ENCODE results near the gene SEPTIN8.

Gene SEPTIN8

DNA sequence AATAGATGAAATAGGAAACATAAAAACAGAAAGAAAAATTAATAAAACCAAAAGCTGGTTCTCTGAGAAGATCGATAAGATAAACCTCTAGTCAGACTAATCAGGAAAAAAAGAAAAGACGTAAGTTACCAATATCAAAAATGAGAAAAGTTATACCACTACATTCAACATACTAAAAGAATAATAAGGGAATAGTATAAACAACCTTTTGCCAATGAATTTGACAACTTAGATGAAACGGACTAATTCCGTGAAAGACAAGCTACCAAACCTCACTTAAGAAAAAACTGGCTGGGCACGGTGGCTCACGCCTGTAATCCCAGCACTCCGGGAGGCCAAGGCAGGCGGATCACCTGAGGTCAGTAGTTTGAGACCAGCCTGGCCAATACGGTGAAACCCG is 47.1 kb downstream of the SEPTIN8 start:
- 90 to 91% methylated on average over 8 of the region's 10 CpGs for WGBS, 2 experiments (ENCODE audit: insufficient coverage in 2 of 2)
- H3K36me3 ChIP-seq (ENCODE audit: control insufficient read depth, insufficient read depth, low read length) = peaks cover 9% of the 10 kb centered on the region
- H3K4me3 ChIP-seq (ENCODE audit: extremely low read depth, insufficient read depth, low read length, poor library complexity, severe bottlenecking) = no peak overlapping the region
- no peaks in the 10 kb centered on the region for H3K4me1 ChIP-seq (ENCODE audit: control insufficient read depth, insufficient read depth, low read length, poor library complexity, severe bottlenecking)
- H3K9me3 ChIP-seq (ENCODE audit: control insufficient read depth, low read length) = no peaks in the 10 kb centered on the region
- H3K27ac ChIP-seq (ENCODE audit: low read depth, low read length, severe bottlenecking) = no peak overlapping the region

DNA sequence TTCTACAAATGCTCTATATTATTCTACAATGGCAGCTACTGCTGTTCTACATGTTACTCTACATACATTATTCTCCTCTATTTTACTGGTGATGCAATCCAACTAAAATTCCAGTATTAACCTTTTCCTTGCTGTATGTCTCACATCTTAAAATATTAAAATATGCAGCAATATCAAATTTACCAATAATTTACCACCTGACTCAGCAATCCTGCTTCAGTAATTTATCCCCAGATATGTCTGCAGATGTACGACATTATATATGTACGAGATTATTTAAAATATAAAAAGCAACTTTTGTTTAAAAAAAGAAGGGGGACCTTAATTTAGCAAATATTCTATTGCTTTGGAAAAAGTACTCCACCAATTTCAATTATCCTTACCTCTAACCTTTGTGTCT is 51.3 kb downstream of the SEPTIN8 start:
- H3K4me1 ChIP-seq (ENCODE audit: control insufficient read depth, insufficient read depth, low read length, poor library complexity, severe bottlenecking) = no peaks in the 10 kb centered on the region
- no peak overlapping the region for H3K4me3 ChIP-seq (ENCODE audit: extremely low read depth, insufficient read depth, low read length, poor library complexity, severe bottlenecking)
- no peak overlapping the region for H3K27ac ChIP-seq (ENCODE audit: low read depth, low read length, severe bottlenecking)
- no CpG with 5 or more reads among the region's 2 CpGs for WGBS, 2 experiments (ENCODE audit: insufficient coverage in 2 of 2)
- H3K9me3 ChIP-seq (ENCODE audit: control insufficient read depth, low read length) = no peaks in the 10 kb centered on the region
- H3K36me3 ChIP-seq (ENCODE audit: control insufficient read depth, insufficient read depth, low read length) = peaks cover 9% of the 10 kb centered on the region

DNA sequence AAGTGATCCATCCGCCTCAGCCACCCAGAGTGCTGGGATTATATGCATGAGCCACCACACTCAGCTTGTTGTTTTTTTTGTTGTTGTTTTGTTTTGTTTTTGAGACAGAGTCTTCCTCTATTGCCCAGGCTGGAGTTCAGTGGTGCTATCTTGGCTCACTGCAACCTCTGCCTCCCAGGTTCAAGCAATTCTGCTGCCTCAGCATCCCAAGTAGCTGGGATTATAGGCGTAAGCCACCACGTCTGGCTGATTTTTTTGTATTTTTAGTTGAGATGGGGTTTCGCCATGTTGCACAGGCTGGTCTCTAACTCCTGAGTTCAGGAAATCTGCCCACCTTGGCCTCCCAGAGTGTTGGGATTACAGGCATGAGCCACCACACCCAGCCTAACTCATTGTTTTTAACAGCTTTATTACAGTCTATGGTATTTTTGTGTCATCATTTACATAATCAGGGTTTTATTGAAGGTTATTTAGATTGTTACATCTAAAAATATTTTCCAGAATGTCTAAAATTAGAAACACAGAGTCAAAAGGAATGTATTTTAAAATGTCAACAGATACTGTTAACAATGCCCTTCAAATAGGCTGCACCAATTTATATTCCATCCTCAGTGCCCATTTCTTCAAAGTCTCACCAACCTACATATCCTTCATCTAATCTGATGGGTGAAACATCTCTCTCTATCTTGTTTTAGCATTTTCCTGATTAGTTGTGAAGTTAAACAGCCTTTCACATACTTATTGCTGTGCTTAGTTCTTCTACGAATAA is 58.3 kb downstream of the SEPTIN8 start:
- H3K27ac ChIP-seq (ENCODE audit: low read depth, low read length, severe bottlenecking) = no peak overlapping the region
- H3K4me3 ChIP-seq (ENCODE audit: extremely low read depth, insufficient read depth, low read length, poor library complexity, severe bottlenecking) = no peak overlapping the region
- no peaks in the 10 kb centered on the region for H3K4me1 ChIP-seq (ENCODE audit: control insufficient read depth, insufficient read depth, low read length, poor library complexity, severe bottlenecking)
- H3K36me3 ChIP-seq (ENCODE audit: control insufficient read depth, insufficient read depth, low read length) = peaks cover 10% of the 10 kb centered on the region
- no peaks in the 10 kb centered on the region for H3K9me3 ChIP-seq (ENCODE audit: control insufficient read depth, low read length)
- 88% methylated on average over 1 of the region's 5 CpGs; no CpG with 5 or more reads in 1 of the 2 experiments for WGBS, 2 experiments (ENCODE audit: insufficient coverage in 2 of 2)

DNA sequence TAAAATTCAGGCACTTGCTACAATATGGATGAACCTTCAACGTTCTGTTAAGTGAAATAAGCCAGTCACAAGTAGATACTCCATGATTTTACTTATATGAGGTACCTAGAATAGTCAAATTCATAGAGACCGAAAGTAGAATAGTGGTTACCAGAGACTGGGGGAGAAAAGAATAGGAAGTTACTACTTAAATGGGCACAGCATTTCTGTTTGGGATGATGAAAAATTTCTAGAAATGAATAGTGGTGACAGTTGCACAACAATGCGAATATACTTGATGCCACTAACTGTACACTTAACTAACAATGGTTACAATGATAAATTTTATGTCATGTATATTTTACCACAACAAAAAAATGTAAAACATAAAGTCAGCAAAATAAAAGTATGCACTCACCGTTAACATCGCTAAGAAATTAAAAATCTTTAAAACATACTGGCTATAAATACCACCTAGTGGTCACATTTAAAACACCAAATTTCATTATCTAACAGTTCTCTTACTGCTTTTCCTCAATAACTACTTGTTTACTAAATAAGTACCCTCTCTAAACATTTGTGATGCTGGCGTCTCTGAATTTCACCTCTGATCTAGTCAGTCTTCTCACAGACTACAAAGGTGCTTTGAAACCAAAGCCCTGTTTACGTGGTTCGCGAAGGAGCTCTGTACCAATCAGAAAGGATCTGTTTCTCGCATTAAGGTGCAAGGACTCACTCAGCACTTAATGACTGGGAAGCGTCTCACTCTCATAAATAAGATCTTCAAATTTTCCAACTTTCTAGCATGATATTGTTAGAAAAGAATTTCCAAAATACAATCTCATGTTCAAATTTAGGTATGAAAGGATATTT is 62.4 kb downstream of the SEPTIN8 start:
- Histone ChIP-seq H3K4me1 (ENCODE audit: control insufficient read depth, insufficient read depth, low read length, poor library complexity, severe bottlenecking) (no peaks in the 10 kb centered on the region), H3K36me3 (ENCODE audit: control insufficient read depth, insufficient read depth, low read length) (peaks cover 7% of the 10 kb centered on the region), H3K27ac (ENCODE audit: low read depth, low read length, severe bottlenecking) (no peak overlapping the region), H3K4me3 (ENCODE audit: extremely low read depth, insufficient read depth, low read length, poor library complexity, severe bottlenecking) (no peak overlapping the region), H3K9me3 (ENCODE audit: control insufficient read depth, low read length) (no peaks in the 10 kb centered on the region)
- 90% methylated on average over 8 of the region's 11 CpGs for WGBS, 2 experiments (ENCODE audit: insufficient coverage in 2 of 2)

GRCh38 chr5:132708645-132709044 is 68.4 kb downstream of the SEPTIN8 start:
- Histone ChIP-seq H3K9me3 (ENCODE audit: control insufficient read depth, low read length) (no peaks in the 10 kb centered on the region), H3K36me3 (ENCODE audit: control insufficient read depth, insufficient read depth, low read length) (no peaks in the 10 kb centered on the region), H3K4me1 (ENCODE audit: control insufficient read depth, insufficient read depth, low read length, poor library complexity, severe bottlenecking) (no peaks in the 10 kb centered on the region), H3K4me3 (ENCODE audit: extremely low read depth, insufficient read depth, low read length, poor library complexity, severe bottlenecking) (no peak overlapping the region), H3K27ac (ENCODE audit: low read depth, low read length, severe bottlenecking) (no peak overlapping the region)

DNA sequence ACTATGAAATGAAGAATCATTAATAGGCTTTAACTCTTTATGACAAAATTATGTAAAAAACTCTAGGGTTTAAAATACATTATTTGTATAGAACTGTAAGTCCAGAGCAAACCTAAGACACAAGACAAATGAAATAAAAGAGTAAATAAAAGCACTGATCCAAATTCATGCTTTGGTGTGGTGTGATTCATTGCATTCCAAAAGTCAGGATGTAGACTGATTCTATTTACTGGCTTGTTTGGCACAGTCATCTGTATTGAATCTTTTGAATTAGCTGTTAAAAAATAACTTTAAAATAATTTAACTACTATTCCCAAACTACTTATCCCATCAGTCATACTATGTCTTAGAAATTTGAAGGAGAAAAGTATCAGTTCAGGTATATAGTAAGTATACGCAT is 72.2 kb downstream of the SEPTIN8 start:
- no peaks in the 10 kb centered on the region for H3K9me3 ChIP-seq (ENCODE audit: control insufficient read depth, low read length)
- no peaks in the 10 kb centered on the region for H3K4me1 ChIP-seq (ENCODE audit: control insufficient read depth, insufficient read depth, low read length, poor library complexity, severe bottlenecking)
- WGBS, 2 experiments (ENCODE audit: insufficient coverage in 2 of 2) = no CpG with 5 or more reads among the region's 1 CpG
- no peak overlapping the region for H3K4me3 ChIP-seq (ENCODE audit: extremely low read depth, insufficient read depth, low read length, poor library complexity, severe bottlenecking)
- H3K27ac ChIP-seq (ENCODE audit: low read depth, low read length, severe bottlenecking) = no peak overlapping the region
- H3K36me3 ChIP-seq (ENCODE audit: control insufficient read depth, insufficient read depth, low read length) = peaks cover 16% of the 10 kb centered on the region
